ENCODE data around the gene FDX2. TPM values are rescaled to one million over a fixed set of nuclear protein-coding genes. Genes with fewer than 3 reads are reported as not detected.
A peak's percentile ranks its signal among the peaks of the same experiment; 100 is the strongest.

FDX2 gene
- polyA plus RNA-seq, result 10 to 100 TPM; 15.1 to 22.9 (median 18.0) TPM
- long read RNA-seq, donor 1, result 0 reads
- long read RNA-seq, donor 2, partial matches to known transcripts, result 0 of 3 reads
- long read RNA-seq, donor 2, other reads (novel, unspliced or antisense), result 0 of 3 reads
- long read RNA-seq, donor 3, transcript FDX2-202 (5 exons, 1,012 nt), result major isoform, 9 of 12 reads
- long read RNA-seq, donor 3, partial matches to known transcripts, result 0 of 12 reads
- long read RNA-seq, donor 3, other reads (novel, unspliced or antisense), result 0 of 12 reads
- long read RNA-seq, donor 4, result 0 reads
- long read RNA-seq, donor 5, partial matches to known transcripts, result 0 of 3 reads
- long read RNA-seq, donor 5, other reads (novel, unspliced or antisense), result 0 of 3 reads
- long read RNA-seq, donor 6, partial matches to known transcripts, result 0 of 7 reads
- long read RNA-seq, donor 6, other reads (novel, unspliced or antisense), result 0 of 7 reads
- long read RNA-seq, donor 7, transcript FDX2-202 (5 exons, 1,012 nt), result major isoform, 9 of 11 reads
- long read RNA-seq, donor 7, partial matches to known transcripts, result 0 of 11 reads
- long read RNA-seq, donor 7, other reads (novel, unspliced or antisense), result 0 of 11 reads
- long read RNA-seq, donor 8, partial matches to known transcripts, result 0 of 1 reads
- long read RNA-seq, donor 8, other reads (novel, unspliced or antisense), result 0 of 1 reads
- long read RNA-seq, donor 9, partial matches to known transcripts, result 0 of 3 reads
- long read RNA-seq, donor 9, other reads (novel, unspliced or antisense), result 0 of 3 reads
- long read RNA-seq, donor 10, transcript FDX2-203 (4 exons, 635 nt), result minor isoform, 5 of 12 reads
- long read RNA-seq, donor 10, transcript FDX2-202 (5 exons, 1,012 nt), result major isoform, 6 of 12 reads
- long read RNA-seq, donor 10, partial matches to known transcripts, result 0 of 12 reads
- long read RNA-seq, donor 10, other reads (novel, unspliced or antisense), result 0 of 12 reads

- peaks cover 8 to 53% (median 14%) of the 10 kb centered on the region in 3 donors for H3K36me3 ChIP-seq (ENCODE audit: control insufficient read depth in 3 of 3, insufficient read depth in 2 of 3, low read depth in 1 of 3, low read length in 3 of 3)
- peak within 1 kb of the TSS in 1 of 3 donors; percentile 44 for H3K27ac ChIP-seq (ENCODE audit: low read depth in 1 of 3, low read length in 2 of 3)
- no peaks in the 10 kb centered on the region for H3K9me3 ChIP-seq (ENCODE audit: control insufficient read depth in 2 of 2, insufficient read depth in 1 of 2, low read depth in 1 of 2, low read length in 1 of 2)
- H3K27me3 ChIP-seq (ENCODE audit: control insufficient read depth in 3 of 3, insufficient read depth in 3 of 3, low read length in 3 of 3), result no peaks in the 10 kb centered on the region
- 1% methylated on average over 44 to 55 of the region's 55 CpGs for WGBS, 3 donors
- FAIRE-seq, result no peak
- peaks cover 0 to 4% (median 0%) of the 10 kb centered on the region in 3 donors for H3K4me1 ChIP-seq (ENCODE audit: control insufficient read depth in 3 of 3, insufficient read depth in 2 of 3, low read depth in 1 of 3, low read length in 2 of 3)
- H3K4me3 ChIP-seq (ENCODE audit: low read depth in 1 of 3, low read length in 3 of 3), result peak within 1 kb of the TSS; percentile 66 to 86 (median 68)
- peak; percentile 90 to 93 for DNase-seq
Observed at GRCh38 chr19:10315335-10316214, at the start of gene FDX2. Gene FDX2, minus strand, starts transcription at chr19:10316015. Its CDS starts 19 bp downstream, at chr19:10315996.

DNA sequence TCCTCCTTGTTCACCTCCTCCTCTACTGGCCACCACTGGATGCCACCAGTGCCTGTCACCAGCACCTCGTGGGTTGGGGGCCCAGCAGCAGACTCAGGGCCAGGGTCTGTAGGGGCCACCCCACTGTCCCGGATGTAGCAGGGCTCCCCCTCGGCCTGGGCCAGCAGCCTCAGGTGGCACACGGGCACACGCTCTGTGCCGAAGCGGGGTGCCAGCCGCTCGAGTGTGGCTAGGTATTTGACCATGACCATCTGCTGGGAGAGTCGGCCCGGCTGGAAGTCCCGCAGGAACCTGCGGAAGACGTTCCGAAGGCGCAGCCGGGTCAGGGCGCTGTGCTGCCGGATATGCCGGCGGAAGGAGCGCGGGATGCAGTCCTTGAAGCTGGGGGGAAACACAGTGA lies 49.7 kb upstream of the FDX2 start:
- 96 to 97% (median 97%) methylated on average over 19 to 23 of the region's 23 CpGs for WGBS, 3 donors
- no peak overlapping the region for H3K27ac ChIP-seq (ENCODE audit: low read depth in 1 of 3, low read length in 2 of 3)
- H3K4me3 ChIP-seq (ENCODE audit: low read depth in 1 of 3, low read length in 3 of 3), result no peak overlapping the region
- H3K36me3 ChIP-seq (ENCODE audit: control insufficient read depth in 3 of 3, insufficient read depth in 2 of 3, low read depth in 1 of 3, low read length in 3 of 3), result peaks cover 15 to 92% (median 26%) of the 10 kb centered on the region in 3 donors
- FAIRE-seq (no peak), DNase-seq (no peak)
- no peaks in the 10 kb centered on the region for H3K4me1 ChIP-seq (ENCODE audit: control insufficient read depth in 3 of 3, insufficient read depth in 2 of 3, low read depth in 1 of 3, low read length in 2 of 3)
- H3K27me3 ChIP-seq (ENCODE audit: control insufficient read depth in 3 of 3, insufficient read depth in 3 of 3, low read length in 3 of 3), result no peaks in the 10 kb centered on the region
- H3K9me3 ChIP-seq (ENCODE audit: control insufficient read depth in 2 of 2, insufficient read depth in 1 of 2, low read depth in 1 of 2, low read length in 1 of 2), result peaks cover 0 to 17% of the 10 kb centered on the region in 2 donors

- Histone ChIP-seq H3K27ac (ENCODE audit: low read depth in 1 of 3, low read length in 2 of 3) (no peak overlapping the region), H3K9me3 (ENCODE audit: control insufficient read depth in 2 of 2, insufficient read depth in 1 of 2, low read depth in 1 of 2, low read length in 1 of 2) (peaks cover 0 to 17% of the 10 kb centered on the region in 2 donors), H3K36me3 (ENCODE audit: control insufficient read depth in 3 of 3, insufficient read depth in 2 of 3, low read depth in 1 of 3, low read length in 3 of 3) (peaks cover 15 to 94% (median 26%) of the 10 kb centered on the region in 3 donors), H3K27me3 (ENCODE audit: control insufficient read depth in 3 of 3, insufficient read depth in 3 of 3, low read length in 3 of 3) (no peaks in the 10 kb centered on the region), H3K4me3 (ENCODE audit: low read depth in 1 of 3, low read length in 3 of 3) (no peak overlapping the region), H3K4me1 (ENCODE audit: control insufficient read depth in 3 of 3, insufficient read depth in 2 of 3, low read depth in 1 of 3, low read length in 2 of 3) (no peaks in the 10 kb centered on the region)
- DNase-seq (no peak), FAIRE-seq (no peak)
- WGBS, 3 donors, result 89 to 91% (median 89%) methylated on average over 19 of the region's 19 CpGs
Observed at GRCh38 chr19:10364644-10365043, 48.8 kb upstream of the FDX2 start.

- H3K27ac ChIP-seq (ENCODE audit: low read depth in 1 of 3, low read length in 2 of 3), result no peak overlapping the region
- H3K4me1 ChIP-seq (ENCODE audit: control insufficient read depth in 3 of 3, insufficient read depth in 2 of 3, low read depth in 1 of 3, low read length in 2 of 3), result no peaks in the 10 kb centered on the region
- no peak overlapping the region for H3K4me3 ChIP-seq (ENCODE audit: low read depth in 1 of 3, low read length in 3 of 3)
- no peak for FAIRE-seq
- 90 to 95% (median 92%) methylated on average over 12 of the region's 12 CpGs for WGBS, 3 donors
- H3K27me3 ChIP-seq (ENCODE audit: control insufficient read depth in 3 of 3, insufficient read depth in 3 of 3, low read length in 3 of 3), result no peaks in the 10 kb centered on the region
- no peak for DNase-seq
- H3K36me3 ChIP-seq (ENCODE audit: control insufficient read depth in 3 of 3, insufficient read depth in 2 of 3, low read depth in 1 of 3, low read length in 3 of 3), result peaks cover 14 to 92% (median 26%) of the 10 kb centered on the region in 3 donors
- peaks cover 0 to 10% of the 10 kb centered on the region in 2 donors for H3K9me3 ChIP-seq (ENCODE audit: control insufficient read depth in 2 of 2, insufficient read depth in 1 of 2, low read depth in 1 of 2, low read length in 1 of 2)
Observed at GRCh38 chr19:10363789-10364281, 48.0 kb upstream of the FDX2 start.

DNA sequence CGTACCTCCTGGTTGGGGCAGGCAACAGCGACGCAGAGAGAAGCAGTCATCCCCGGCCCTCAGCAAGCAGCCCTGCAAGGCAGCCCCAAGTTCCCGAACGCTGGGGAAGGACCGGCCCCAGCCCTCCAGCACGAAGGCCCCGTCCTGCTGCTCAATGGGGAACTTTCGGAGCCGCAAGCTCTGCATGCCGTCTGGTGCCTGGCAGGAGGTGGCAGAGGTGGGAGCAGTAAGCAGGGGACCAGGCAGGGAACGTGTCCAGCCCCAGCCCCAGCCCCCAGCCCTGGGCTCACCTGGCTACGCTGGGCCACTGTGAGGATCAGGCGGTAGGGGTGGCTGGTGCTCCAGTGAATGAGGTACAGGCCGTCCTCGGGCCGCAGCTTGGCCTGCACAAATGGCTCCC lies 46.4 kb upstream of the FDX2 start:
- no peaks in the 10 kb centered on the region for H3K9me3 ChIP-seq (ENCODE audit: control insufficient read depth in 2 of 2, insufficient read depth in 1 of 2, low read depth in 1 of 2, low read length in 1 of 2)
- no peak for DNase-seq
- 95 to 98% (median 97%) methylated on average over 17 to 18 of the region's 18 CpGs for WGBS, 3 donors
- H3K27me3 ChIP-seq (ENCODE audit: control insufficient read depth in 3 of 3, insufficient read depth in 3 of 3, low read length in 3 of 3), result no peaks in the 10 kb centered on the region
- peaks cover 17 to 89% (median 29%) of the 10 kb centered on the region in 3 donors for H3K36me3 ChIP-seq (ENCODE audit: control insufficient read depth in 3 of 3, insufficient read depth in 2 of 3, low read depth in 1 of 3, low read length in 3 of 3)
- FAIRE-seq, result no peak
- no peak overlapping the region for H3K4me3 ChIP-seq (ENCODE audit: low read depth in 1 of 3, low read length in 3 of 3)
- no peak overlapping the region for H3K27ac ChIP-seq (ENCODE audit: low read depth in 1 of 3, low read length in 2 of 3)
- no peaks in the 10 kb centered on the region for H3K4me1 ChIP-seq (ENCODE audit: control insufficient read depth in 3 of 3, insufficient read depth in 2 of 3, low read depth in 1 of 3, low read length in 2 of 3)

- Histone ChIP-seq H3K27me3 (ENCODE audit: control insufficient read depth in 3 of 3, insufficient read depth in 3 of 3, low read length in 3 of 3) (no peaks in the 10 kb centered on the region), H3K36me3 (ENCODE audit: control insufficient read depth in 3 of 3, insufficient read depth in 2 of 3, low read depth in 1 of 3, low read length in 3 of 3) (peaks cover 18 to 89% (median 30%) of the 10 kb centered on the region in 3 donors), H3K4me1 (ENCODE audit: control insufficient read depth in 3 of 3, insufficient read depth in 2 of 3, low read depth in 1 of 3, low read length in 2 of 3) (no peaks in the 10 kb centered on the region), H3K4me3 (ENCODE audit: low read depth in 1 of 3, low read length in 3 of 3) (no peak overlapping the region), H3K9me3 (ENCODE audit: control insufficient read depth in 2 of 2, insufficient read depth in 1 of 2, low read depth in 1 of 2, low read length in 1 of 2) (no peaks in the 10 kb centered on the region), H3K27ac (ENCODE audit: low read depth in 1 of 3, low read length in 2 of 3) (no peak overlapping the region)
- no peak for FAIRE-seq
- 88 to 94% (median 93%) methylated on average over 14 to 16 of the region's 16 CpGs for WGBS, 3 donors
- DNase-seq, result no peak
Observed at GRCh38 chr19:10361569-10362011, 45.8 kb upstream of the FDX2 start.

DNA sequence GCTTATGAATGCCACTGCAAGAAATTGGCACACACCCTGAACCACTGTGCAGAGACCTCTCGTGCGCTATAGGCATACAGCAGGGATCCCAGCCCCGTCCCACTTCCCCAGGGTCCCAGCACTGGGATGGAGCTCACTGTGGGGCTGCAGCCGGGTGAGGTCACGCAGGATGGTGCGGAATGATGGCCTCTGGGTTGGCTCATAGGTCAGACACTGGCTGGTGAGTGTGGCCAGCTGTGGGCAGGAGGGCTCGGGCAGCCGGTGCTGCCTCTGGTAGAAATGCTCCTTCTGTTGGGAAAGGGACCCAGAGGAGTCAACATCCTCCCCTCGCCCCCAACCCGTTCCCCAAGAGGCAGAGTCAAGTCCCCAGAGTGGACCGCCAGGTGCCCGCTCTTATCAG lies 40.6 kb upstream of the FDX2 start:
- Histone ChIP-seq H3K4me1 (ENCODE audit: control insufficient read depth in 3 of 3, insufficient read depth in 2 of 3, low read depth in 1 of 3, low read length in 2 of 3) (peaks cover 0 to 15% (median 0%) of the 10 kb centered on the region in 3 donors), H3K27ac (ENCODE audit: low read depth in 1 of 3, low read length in 2 of 3) (no peak overlapping the region), H3K36me3 (ENCODE audit: control insufficient read depth in 3 of 3, insufficient read depth in 2 of 3, low read depth in 1 of 3, low read length in 3 of 3) (peaks cover 17 to 81% (median 19%) of the 10 kb centered on the region in 3 donors), H3K4me3 (ENCODE audit: low read depth in 1 of 3, low read length in 3 of 3) (no peak overlapping the region), H3K9me3 (ENCODE audit: control insufficient read depth in 2 of 2, insufficient read depth in 1 of 2, low read depth in 1 of 2, low read length in 1 of 2) (no peaks in the 10 kb centered on the region), H3K27me3 (ENCODE audit: control insufficient read depth in 3 of 3, insufficient read depth in 3 of 3, low read length in 3 of 3) (no peaks in the 10 kb centered on the region)
- no peak for DNase-seq
- 94 to 98% (median 97%) methylated on average over 12 of the region's 12 CpGs for WGBS, 3 donors
- no peak for FAIRE-seq

Measured in small intestine (tissue), 16 donors.